SK-N-SH (cell line): ENCODE results near the gene SLC10A4. TPM values are rescaled to one million over a fixed set of nuclear protein-coding genes. Genes with fewer than 3 reads are reported as not detected.

Experiments
- CTCF ChIA-PET: fragments of 300-600, 350-600 bp; formaldehyde crosslinking; extraction: SDS; loops from one replicate; lab custom pipeline; 2021; lab: Yijun Ruan, JAX
- POLR2A ChIA-PET: fragments of 350-600 bp; sonication (Branson Sonifier 250); formaldehyde crosslinking; extraction: SDS; loops from one replicate; lab custom pipeline; 2020; ENCODE audit warnings: antibody characterized with exemption, inconsistent platforms; lab: Yijun Ruan, JAX
- DNase-seq: peaks from one replicate; pipeline ENCODE4 v3.0.0; 2012
- H2AFZ ChIP-seq: fragments of 200-600 bp; sonication (generic); 2 replicates; pipeline ENCODE4 v1.8.1; 2016; ENCODE audit warnings: antibody characterized with exemption, mild to moderate bottlenecking, low read depth
- H3F3A ChIP-seq: fragments of 200-600 bp; sonication (generic); replicated peaks from 2 replicates; pipeline ENCODE3; 2016; ENCODE audit warnings: antibody characterized with exemption, mild to moderate bottlenecking; ENCODE audit not compliant: insufficient read depth
- H3K27ac ChIP-seq, 2 experiments: fragments of 200-500 bp in 1 of 2; fragments of 200-600 bp in 1 of 2; sonication (Bioruptor generic) in 1 of 2; sonication (generic), shearing (Covaris generic) in 1 of 2; 2 replicates each; pipeline versions ENCODE4 v1.5.1 to v1.6.1; 2014 to 2016; ENCODE audit warnings: low read depth in 2 of 2, inconsistent platforms in 1 of 2, low read length in 1 of 2, mild to moderate bottlenecking in 1 of 2, mixed read lengths in 1 of 2
- H3K27me3 ChIP-seq: fragments of 200-600 bp; sonication (generic), shearing (Covaris generic); 2 replicates; pipeline ENCODE4 v1.6.1; 2016; ENCODE audit warnings: mixed run types; ENCODE audit not compliant: insufficient read depth
- H3K36me3 ChIP-seq, 2 experiments: fragments of 200-500 bp in 1 of 2; fragments of 200-600 bp in 1 of 2; sonication (Bioruptor generic) in 1 of 2; sonication (generic) in 1 of 2; replicated peaks in 1 of 2; 2 replicates each; pipeline versions ENCODE3 to v1.5.1; 2014 to 2016; ENCODE audit warnings: low read length in 1 of 2, mild to moderate bottlenecking in 1 of 2; ENCODE audit not compliant: insufficient read depth in 2 of 2, control insufficient read depth in 1 of 2
- H3K4me1 ChIP-seq, 2 experiments: fragments of 200-500 bp in 1 of 2; fragments of 200-600 bp in 1 of 2; sonication (Bioruptor generic) in 1 of 2; sonication (generic), shearing (Covaris generic) in 1 of 2; 2 replicates each; pipeline versions ENCODE4 v1.5.1 to v1.6.1; 2014 to 2016; ENCODE audit warnings: low read depth in 1 of 2, low read length in 1 of 2, mixed run types in 1 of 2; ENCODE audit not compliant: insufficient read depth in 2 of 2, control insufficient read depth in 1 of 2
- H3K4me2 ChIP-seq: fragments of 200-600 bp; sonication (generic), shearing (Covaris generic); 2 replicates; pipeline ENCODE4 v1.6.1; 2017; ENCODE audit warnings: mixed run types
- H3K4me3 ChIP-seq, 2 experiments: fragments of 200-500 bp in 1 of 2; fragments of 200-600 bp in 1 of 2; sonication (Bioruptor generic) in 1 of 2; sonication (generic), shearing (Covaris generic) in 1 of 2; 2 replicates each; pipeline versions ENCODE4 v1.5.1 to v1.8.1; 2014 to 2016; ENCODE audit warnings: low read depth in 2 of 2, inconsistent platforms in 1 of 2, low read length in 1 of 2, mild to moderate bottlenecking in 1 of 2, mixed read lengths in 1 of 2, moderate library complexity in 1 of 2
- H3K79me2 ChIP-seq: fragments of 200-600 bp; sonication (generic); 2 replicates; pipeline ENCODE4 v1.8.1; 2017; ENCODE audit warnings: mild to moderate bottlenecking; ENCODE audit not compliant: insufficient read depth
- H3K9ac ChIP-seq: fragments of 200-600 bp; sonication (generic); 2 replicates; pipeline ENCODE4 v1.6.1; 2017; ENCODE audit warnings: mixed run types
- H3K9me2 ChIP-seq: fragments of 200-600 bp; sonication (generic); 2 replicates; pipeline ENCODE4 v1.6.1; 2017; ENCODE audit warnings: mixed run types
- H3K9me3 ChIP-seq: fragments of 200-600 bp; sonication (generic); 2 replicates; pipeline ENCODE4 v1.6.1; 2017; ENCODE audit warnings: mixed run types, mild to moderate bottlenecking, moderate library complexity
- H4K20me1 ChIP-seq: fragments of 200-600 bp; sonication (generic); 2 replicates; pipeline ENCODE4 v1.6.1; 2017; ENCODE audit warnings: mild to moderate bottlenecking, mixed run types; ENCODE audit not compliant: insufficient read depth
- CHD2 ChIP-seq: fragments of 150-350 bp; IDR thresholded peaks from 2 replicates; pipeline ENCODE4 v1.6.1; 2018; ENCODE audit warnings: low read length; ENCODE audit not compliant: partially characterized antibody
- ELF1 ChIP-seq: IDR thresholded peaks from 2 replicates; pipeline ENCODE4 v1.4.0; 2012
- EZH2phosphoT487 ChIP-seq: fragments of 200-600 bp; sonication (generic); IDR thresholded peaks from 2 replicates; pipeline ENCODE4 v1.6.1; 2017; ENCODE audit warnings: low read depth, mixed run types, mild to moderate bottlenecking, antibody characterized with exemption, moderate library complexity, borderline replicate concordance
- FOXM1 ChIP-seq: IDR thresholded peaks from 2 replicates; pipeline ENCODE4 v1.4.0; 2012; ENCODE audit warnings: low read depth, mild to moderate bottlenecking
- GABPA ChIP-seq: IDR thresholded peaks from 2 replicates; pipeline ENCODE4 v1.4.0; 2012; ENCODE audit warnings: low read depth, mild to moderate bottlenecking
- IRF3 ChIP-seq: fragments of 150-350 bp; IDR thresholded peaks from 2 replicates; pipeline ENCODE4 v1.6.1; 2016; ENCODE audit warnings: mild to moderate bottlenecking, low read depth, low read length
- MAX ChIP-seq: IDR thresholded peaks from 2 replicates; pipeline ENCODE4 v1.4.0; 2012; ENCODE audit warnings: low read depth
- MEF2A ChIP-seq: IDR thresholded peaks from 2 replicates; pipeline ENCODE4 v1.4.0; 2012; ENCODE audit warnings: low read depth, borderline replicate concordance
- NRF1 ChIP-seq: IDR thresholded peaks from 2 replicates; pipeline ENCODE4 v1.6.1; 2012; ENCODE audit warnings: low read depth, mild to moderate bottlenecking, low read length
- POLR2AphosphoS5 ChIP-seq: IDR thresholded peaks from 2 replicates; pipeline ENCODE4 v1.6.1; 2012; ENCODE audit warnings: low read depth, low read length
- REST ChIP-seq: IDR thresholded peaks from 2 replicates; pipeline ENCODE4 v1.6.1; 2012; ENCODE audit warnings: mild to moderate bottlenecking, low read depth, low read length, moderate library complexity
- RXRA ChIP-seq: IDR thresholded peaks from 2 replicates; pipeline ENCODE4 v1.4.0; 2012; ENCODE audit warnings: low read depth, mild to moderate bottlenecking, borderline replicate concordance
- SMC3 ChIP-seq: IDR thresholded peaks from 2 replicates; pipeline ENCODE4 v1.6.1; 2012; ENCODE audit warnings: low read depth, low read length, improper control_type of control experiment
- TAF1 ChIP-seq: IDR thresholded peaks from 2 replicates; pipeline ENCODE4 v1.6.1; 2012; ENCODE audit warnings: low read depth, mild to moderate bottlenecking, low read length, moderate library complexity, borderline replicate concordance
- TCF12 ChIP-seq: IDR thresholded peaks from 2 replicates; pipeline ENCODE4 v1.4.0; 2012
- ZBTB33 ChIP-seq: IDR thresholded peaks from 2 replicates; pipeline ENCODE4 v1.4.0; 2012; ENCODE audit warnings: low read depth, borderline replicate concordance
- WGBS: methylation state at CpG from one replicate; pipeline ENCODE4 v1.1.6; 2017; ENCODE audit warnings: low lambda C conversion rate; 5-methylcytosine and 5-hydroxymethylcytosine counted together
- polyA plus RNA-seq, 3 experiments: library from polyadenylated mRNA; depleted of rRNA; stranded (reverse); fragments of >200 nt; gene quantifications; 2 replicates each; pipeline ENCODE4 v1.2.3, GENCODE V29; 2012

Gene SLC10A4
- polyA plus RNA-seq, 1 of the 3 experiments (the other 2 are of a cell fraction): 2.5 TPM

GRCh38 chr4:48509543-48509942 lies 26.4 kb downstream of the SLC10A4 start:
- ChIA-PET CTCF (interaction anchor here (1.1 to 1.7 kb wide), 3 partner anchors 8 to 69 kb away, joined by 4 to 5 read pairs (median 4); no protein-coding TSS in a partner anchor), POLR2A (no interaction called here)
- H3K27ac ChIP-seq: no peak overlapping the region
- no peaks in the 10 kb centered on the region for H3K9me2 ChIP-seq
- H4K20me1 ChIP-seq: no peaks in the 10 kb centered on the region
- TF ChIP-seq ELF1 (no peak), GABPA (no peak), NRF1 (no peak), CHD2 (no peak), SMC3 (no peak), TCF12 (no peak)
- H3K9ac ChIP-seq: no peak overlapping the region
- no peak for DNase-seq
- H2AFZ ChIP-seq: no peak overlapping the region
- H3K36me3 ChIP-seq: peaks cover 79 to 88% of the 10 kb centered on the region in 2 experiments
- no peaks in the 10 kb centered on the region; the same call in 1 of the 2 replicates for H3K79me2 ChIP-seq
- H3K27me3 ChIP-seq: no peaks in the 10 kb centered on the region
- no peak overlapping the region for H3K4me3 ChIP-seq
- H3K4me1 ChIP-seq: no peaks in the 10 kb centered on the region; a peak in 2 of 4 replicates
- H3K4me2 ChIP-seq: no peak overlapping the region
- no peaks in the 10 kb centered on the region for H3K9me3 ChIP-seq
- no peaks in the 10 kb centered on the region for H3F3A ChIP-seq

GRCh38 chr4:48518143-48518542 lies 35.0 kb downstream of the SLC10A4 start:
- no peak overlapping the region for H3K4me3 ChIP-seq
- H3K4me1 ChIP-seq: no peaks in the 10 kb centered on the region
- ChIA-PET POLR2A (no interaction called here), CTCF (interaction anchor here (1.2 kb wide), 1 partner anchor 28 kb away, joined by 4 read pairs; no protein-coding TSS in a partner anchor)
- H3K9me3 ChIP-seq: no peaks in the 10 kb centered on the region
- H3K9ac ChIP-seq: no peak overlapping the region
- H2AFZ ChIP-seq: no peak overlapping the region
- H3F3A ChIP-seq: no peaks in the 10 kb centered on the region
- H3K27me3 ChIP-seq: no peaks in the 10 kb centered on the region
- TF ChIP-seq MAX (no peak), POLR2AphosphoS5 (no peak), REST (no peak), ELF1 (no peak), MEF2A (no peak), NRF1 (no peak), TAF1 (no peak), FOXM1 (no peak), IRF3 (no peak), EZH2phosphoT487 (no peak), RXRA (no peak), ZBTB33 (no peak)
- no peak overlapping the region for H3K27ac ChIP-seq
- H3K79me2 ChIP-seq: no peaks in the 10 kb centered on the region
- peaks cover 70 to 73% of the 10 kb centered on the region in 2 experiments for H3K36me3 ChIP-seq
- DNase-seq: no peak
- WGBS: 97% methylated on average over 3 of the region's 3 CpGs
- H4K20me1 ChIP-seq: no peaks in the 10 kb centered on the region
- H3K4me2 ChIP-seq: no peak overlapping the region
- no peaks in the 10 kb centered on the region for H3K9me2 ChIP-seq
